GM21528 (cell line): Measurements from ENCODE around the gene P2RX6.
A peak's percentile ranks its signal among the peaks of the same experiment; 100 is the strongest.
"Not testable (repeated sequence)": the region's sequence is repeated elsewhere in the genome, so short reads cannot be mapped to it uniquely, and the experiment has no call there.

Experiments used
- ATAC-seq: cut with Tn5 transposase; IDR thresholded peaks from one replicate; pipeline ENCODE4 v1.9.1; 2021; ENCODE audit warnings: mild to moderate bottlenecking, moderate library complexity; ENCODE audit not compliant: unreplicated experiment, low FRiP score

P2RX6 gene

DNA sequence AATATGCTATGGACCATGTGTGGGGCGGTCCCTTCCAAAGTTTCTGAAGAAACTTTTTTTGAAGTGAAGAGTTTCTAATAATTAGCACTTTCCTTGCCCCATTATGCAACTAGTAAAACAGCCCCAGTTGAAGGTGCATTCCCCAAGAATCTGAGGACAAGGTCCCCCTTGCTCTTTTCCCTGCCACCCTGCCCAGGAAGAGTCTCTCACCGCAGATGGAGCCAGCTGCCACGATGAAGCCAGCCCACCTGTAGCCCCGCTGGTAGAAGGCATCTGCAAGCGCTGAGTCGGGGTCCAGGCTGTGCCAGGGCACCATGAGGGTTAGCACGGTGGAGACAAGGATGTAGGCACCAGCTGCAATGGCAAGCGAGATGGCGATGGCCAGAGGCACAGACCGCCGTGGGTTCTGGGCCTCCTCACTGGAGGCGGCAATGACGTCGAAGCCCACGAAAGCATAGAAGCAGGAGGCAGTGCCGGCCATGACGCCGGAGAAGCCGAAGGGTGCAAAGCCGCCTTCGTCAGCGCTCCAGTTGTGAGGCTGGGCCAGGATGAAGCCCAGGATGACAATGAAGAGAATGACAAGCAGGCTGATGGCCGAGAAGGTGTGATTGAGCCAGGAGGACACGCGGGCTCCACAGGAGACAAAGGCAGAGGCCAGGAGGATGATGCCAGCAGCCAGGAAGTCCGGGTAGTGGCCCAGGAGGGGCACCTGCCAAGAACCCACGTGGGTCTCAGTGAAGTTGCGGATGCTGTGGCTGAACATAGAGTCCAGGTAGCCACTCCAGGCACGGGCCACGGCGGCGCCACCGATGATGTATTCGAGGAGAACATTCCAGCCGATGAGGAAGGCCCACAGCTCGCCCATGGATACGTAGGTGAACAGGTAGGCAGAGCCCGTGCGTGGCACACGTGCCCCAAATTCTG is 15.9 kb downstream of the P2RX6 start:
- ATAC-seq, result no peak

DNA sequence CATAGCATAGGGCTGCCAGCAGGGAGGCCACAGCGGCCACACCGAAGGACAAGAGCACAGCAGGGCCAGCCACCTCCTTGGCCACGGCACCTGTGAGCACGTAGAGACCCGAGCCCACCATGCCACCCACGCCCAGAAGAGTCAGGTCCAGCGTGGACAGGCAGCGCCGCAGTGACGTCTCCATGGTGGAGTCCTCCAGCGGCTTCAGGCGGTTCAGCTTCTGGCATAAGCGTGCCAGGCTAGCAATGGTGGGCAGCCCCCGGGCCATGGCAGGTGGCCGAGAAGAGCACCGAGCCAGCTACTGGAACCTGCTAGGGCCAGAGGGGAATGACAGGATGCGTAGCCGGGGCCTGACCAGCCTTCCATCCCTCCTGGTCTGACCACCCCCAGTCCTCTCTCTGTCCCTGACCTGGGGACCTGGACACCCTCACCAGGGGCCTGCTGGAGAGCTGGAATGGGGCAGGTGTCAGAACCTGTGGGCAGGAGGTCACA is 16.6 kb downstream of the P2RX6 start:
- ATAC-seq, result no peak

DNA sequence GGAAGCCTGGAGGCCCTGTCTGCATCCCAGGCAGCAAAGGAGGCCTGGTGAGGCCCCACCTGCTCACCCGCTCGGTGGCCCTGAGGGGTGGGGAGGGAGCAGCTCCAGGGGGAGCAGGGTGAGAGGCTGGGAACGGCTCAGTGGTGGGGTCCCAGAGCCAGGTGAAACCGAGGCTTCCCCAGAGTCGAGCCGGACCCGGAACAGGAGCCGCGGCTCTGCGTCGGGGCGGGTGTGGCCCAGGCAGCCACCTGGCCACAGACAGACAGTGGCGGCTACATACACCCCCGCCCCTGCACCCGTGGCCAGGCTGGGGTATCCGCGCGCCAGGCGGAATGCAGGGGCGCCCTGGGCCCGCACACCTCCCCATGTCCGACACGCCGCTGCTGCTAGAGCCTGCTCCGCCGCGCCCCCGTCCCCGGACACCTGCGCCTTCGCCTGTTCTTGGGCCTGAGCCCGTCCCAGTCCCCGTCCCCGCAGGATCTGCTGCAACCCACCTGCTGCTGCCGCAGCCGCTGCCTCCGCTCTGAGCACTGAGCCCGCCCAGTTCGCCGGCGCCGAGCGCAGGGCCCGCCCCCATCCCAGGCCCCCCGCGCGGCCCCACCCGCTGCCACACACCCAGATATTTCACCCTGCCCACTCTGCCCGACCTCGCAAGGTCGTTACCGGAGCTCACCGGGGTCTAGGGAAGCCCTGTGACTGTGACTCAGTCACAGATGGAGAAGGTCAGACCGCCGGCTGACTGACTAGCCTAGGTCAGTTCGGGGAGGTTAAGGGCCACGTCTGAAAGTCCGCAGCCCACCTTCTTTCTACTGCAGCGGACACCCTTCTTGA is 17.3 kb downstream of the P2RX6 start, which contains the start of gene SLC7A4:
TSS of gene SLC7A4 (minus strand) at position 525 of the 831 bp plus-strand sequence. CDS start 749 bp downstream, outside the sequence.
- ATAC-seq, result no peak

DNA sequence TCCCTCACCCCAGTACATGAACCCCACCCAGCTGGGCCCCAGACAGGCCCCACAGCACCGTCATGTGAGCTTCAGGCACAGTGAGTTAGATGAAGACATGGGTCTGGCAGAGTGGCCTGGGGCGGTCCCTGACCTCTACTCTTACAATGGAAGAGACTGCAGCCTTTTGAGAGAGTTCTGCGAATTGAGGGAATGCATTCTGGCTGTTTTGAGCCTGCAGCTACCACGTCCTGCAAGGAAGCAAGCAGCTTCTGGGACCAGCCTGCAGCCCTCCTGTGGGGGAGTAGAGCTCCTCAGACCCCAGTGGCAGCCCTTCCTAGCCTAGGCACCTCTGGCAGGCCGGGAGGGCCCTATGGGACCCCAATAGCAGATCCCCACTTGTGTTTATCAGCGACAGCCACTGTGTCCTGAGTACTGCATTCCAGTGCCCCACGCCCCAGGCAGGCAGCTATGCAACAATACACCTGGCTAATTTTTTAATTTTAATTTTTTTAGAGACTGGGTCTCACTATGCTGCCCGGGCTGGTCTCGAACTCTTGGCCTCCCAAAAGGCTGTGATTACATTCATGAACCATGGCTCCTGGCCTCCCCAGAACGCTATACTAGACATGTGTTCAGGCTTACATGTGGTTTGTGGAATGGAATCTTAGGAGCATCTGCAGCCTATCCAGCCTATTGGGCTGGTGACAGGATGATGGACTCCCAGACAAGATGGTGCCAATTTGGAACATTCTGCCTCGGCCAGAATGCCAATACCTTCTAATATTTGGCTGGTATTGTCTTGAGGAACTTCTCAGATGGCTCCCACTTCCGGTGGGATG is 18.1 kb downstream of the P2RX6 start:
- ATAC-seq, result no peak

GRCh38 chr22:21033895-21034294 is 18.9 kb downstream of the P2RX6 start:
- ATAC-seq, result no peak

- no peak for ATAC-seq
Observed at GRCh38 chr22:21034989-21035388, 20.0 kb downstream of the P2RX6 start.

GRCh38 chr22:21038405-21038804 is 23.4 kb downstream of the P2RX6 start:
- no peak for ATAC-seq

- not testable (repeated sequence) for ATAC-seq
Observed at GRCh38 chr22:21039158-21039557, 24.2 kb downstream of the P2RX6 start.

DNA sequence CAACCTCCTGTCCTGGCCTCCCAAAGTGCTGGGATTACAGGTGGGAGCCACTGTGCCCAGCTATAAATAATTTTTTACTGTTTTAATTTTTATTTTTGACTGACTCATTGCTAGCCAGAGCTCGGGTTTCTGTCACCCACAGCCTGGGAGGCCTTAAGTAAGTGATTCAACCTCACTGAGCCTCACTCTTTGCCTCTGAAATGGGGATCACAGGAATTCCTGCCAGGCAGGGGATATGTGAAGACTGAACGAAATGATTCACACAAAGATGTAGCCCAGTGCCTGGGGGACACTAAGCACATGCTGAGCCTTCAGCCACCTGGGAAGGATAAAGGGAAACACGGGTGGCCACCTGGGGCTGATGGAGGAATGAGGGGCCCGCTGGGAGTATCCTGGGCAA is 27.0 kb downstream of the P2RX6 start:
- ATAC-seq, result no peak

DNA sequence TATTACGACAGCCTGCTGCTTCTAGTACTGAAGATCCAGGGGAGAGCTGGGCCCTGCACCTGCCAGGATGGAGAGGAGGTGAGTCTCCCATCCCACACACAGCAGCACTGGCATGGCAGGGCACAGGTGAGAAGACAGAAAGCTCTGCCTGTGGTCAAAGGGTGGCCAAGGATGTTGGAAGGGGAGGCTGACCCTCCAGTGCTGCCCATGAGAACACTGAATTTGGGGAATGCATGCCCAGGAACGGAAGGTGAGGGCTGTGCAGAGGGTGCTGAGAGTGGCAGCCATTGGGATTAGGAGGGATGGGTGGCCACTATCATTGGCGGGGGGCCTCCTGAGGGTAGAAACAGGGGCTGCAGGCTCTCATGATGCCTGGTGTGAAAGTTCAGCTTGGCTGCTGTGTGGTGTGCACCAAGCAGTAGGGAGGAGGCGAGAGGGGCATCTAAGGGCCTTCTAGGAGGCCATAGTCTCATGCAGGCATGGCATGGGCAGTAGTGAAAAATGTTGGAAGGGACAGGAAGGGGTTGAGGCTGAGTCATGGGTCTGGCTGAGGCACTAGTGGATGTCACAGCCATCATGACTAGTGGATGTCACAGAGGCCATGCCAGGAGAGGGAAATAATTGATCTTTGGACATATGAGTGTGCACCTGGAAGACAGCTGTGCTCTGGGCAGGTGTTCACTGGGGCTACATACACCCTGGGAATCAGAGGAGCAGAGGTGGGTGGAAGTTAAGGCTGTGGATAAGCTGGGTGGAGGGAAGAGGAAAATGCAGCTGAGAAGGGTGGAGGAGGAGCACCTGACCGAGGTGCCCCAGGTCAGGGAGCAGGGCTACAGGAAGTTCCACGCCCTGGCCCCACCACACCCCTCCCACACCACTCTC is 28.3 kb downstream of the P2RX6 start:
- ATAC-seq, result no peak

DNA sequence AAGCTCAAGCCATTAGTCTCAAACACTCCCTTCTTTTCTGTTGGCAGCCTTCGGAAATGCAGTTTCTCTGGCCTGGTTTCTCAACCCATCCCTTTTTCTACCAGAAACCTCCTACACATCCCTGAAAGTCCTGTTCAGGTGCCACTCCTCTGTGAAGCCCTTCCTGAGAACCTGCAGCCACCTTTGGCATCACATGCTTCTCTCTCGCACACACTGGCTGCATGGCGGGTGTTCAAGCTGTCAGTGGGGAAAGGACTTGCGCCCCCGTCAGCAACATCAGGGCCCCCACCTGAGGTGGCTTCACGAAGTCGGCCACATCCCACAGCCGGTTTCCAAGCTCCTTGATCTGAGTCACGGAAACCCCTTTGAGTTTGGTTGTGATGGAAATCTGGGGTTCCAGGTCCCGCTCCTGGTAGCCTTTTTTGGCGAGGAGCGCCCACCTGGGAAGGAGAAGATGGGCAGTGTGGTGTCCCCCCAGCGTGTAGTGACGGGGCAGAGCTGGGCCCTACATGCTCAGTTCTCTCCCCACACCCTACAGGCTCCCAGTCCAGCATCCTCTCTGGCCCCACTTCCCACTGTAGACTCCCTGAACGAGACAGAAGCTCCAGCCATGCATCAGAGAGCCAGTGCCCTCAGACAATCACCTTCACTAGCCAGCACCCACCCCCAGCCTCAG is 29.0 kb downstream of the P2RX6 start:
- ATAC-seq, result no peak

DNA sequence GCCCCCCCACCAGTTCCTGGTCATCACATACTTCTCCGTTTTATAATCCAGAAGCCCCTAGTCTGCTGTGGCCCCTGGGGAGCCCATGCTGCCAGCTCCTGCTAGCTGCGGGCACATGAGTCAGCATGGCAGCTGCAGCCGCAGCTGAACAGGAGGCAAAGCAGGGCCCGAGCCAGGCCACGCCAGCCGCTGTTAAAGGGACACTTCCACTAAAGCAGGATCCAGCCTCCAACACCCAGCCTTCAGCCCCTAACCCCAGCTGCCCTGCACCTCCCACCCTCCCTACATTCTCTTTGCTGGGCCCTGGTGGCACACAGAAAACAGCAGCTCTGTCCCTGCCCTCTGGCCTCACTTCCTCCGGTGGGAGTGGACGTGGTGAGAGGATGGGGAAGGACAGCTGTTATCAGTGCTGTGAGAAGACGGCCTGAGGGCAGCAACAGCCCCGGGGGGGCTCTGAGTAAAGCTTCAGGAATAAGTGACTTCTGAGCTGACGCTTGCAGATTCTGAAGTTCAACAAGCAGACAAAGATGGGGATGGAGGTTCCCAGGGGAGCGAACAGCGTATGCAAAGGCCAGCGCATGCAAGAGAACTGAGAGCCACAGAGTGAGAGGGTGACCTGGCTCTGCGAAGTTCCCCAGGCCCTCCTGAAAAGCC is 30.1 kb downstream of the P2RX6 start:
- no peak for ATAC-seq

- peak; percentile 64 for ATAC-seq
Observed at GRCh38 chr22:21045585-21046294, 30.8 kb downstream of the P2RX6 start, which contains the start of gene LRRC74B. Gene LRRC74B (plus strand): TSS chr22:21045946. CDS start chr22:21045987, 41 bp downstream.

- no peak for ATAC-seq
Observed at GRCh38 chr22:21047035-21047661, 32.2 kb downstream of the P2RX6 start.

DNA sequence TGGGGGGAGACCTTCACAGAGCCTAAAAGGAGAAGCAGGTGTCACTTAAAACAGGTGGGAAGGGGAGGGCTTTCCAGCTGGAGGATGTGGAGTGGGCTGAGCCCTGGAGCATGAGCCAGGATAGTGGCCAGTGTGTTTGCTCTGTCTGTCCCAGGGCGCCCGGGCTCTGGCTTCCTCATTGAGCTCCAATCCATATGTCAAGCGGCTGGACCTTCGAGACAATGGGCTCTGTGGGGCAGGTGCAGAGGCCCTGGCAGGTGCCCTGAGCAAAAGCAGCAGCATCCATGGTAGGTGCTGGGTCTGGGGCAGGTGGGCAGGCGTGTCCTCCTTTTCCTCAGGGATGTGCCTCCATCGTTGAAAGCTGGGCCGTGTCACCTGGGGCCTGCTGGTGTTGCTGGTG is 32.8 kb downstream of the P2RX6 start:
- ATAC-seq, result no peak

DNA sequence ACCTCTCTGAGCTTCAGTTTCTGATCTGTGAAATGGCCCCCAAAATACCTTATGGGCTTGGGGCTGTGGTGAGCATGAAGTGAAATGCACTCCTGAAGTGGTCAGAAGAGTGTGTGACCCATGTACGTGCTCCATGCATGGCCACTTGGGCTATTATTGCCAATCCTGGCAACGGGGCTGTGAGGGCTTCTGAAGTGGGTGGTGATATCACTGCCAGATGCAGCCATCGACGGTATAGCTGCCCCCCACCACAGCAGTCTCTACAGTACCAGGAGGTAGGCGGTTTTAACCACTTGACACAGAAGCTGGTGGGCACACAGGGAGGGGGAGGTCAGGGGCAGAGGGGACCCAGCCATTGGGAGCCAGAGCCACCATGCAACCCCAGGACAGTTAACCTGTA is 33.5 kb downstream of the P2RX6 start:
- not testable (repeated sequence) for ATAC-seq

DNA sequence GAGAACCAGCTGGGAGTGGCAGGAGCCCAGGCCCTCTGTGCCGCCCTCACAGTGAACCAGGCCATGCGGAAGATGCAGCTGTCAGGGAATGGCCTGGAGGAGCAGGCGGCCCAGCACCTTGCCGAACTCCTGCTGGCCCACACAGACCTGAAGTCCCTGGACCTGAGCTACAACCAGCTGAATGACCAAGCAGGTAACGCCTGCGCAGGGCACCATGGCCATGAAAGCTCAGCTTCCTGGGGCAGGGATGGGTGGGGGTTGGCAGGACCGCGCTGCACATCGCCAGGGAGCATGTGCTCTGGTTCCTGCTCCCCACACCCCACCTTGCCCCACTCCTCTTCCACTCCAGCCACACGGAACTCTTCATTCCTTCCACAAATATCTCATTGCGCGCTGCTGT is 34.0 kb downstream of the P2RX6 start:
- ATAC-seq, result not testable (repeated sequence)
